NOMO-1 treated with dmso at 0.1 percent for 144 hours (cell line): ENCODE results near the gene TMEM132D.

ENCODE experiments used
- DNase-seq: peaks from one replicate; lab custom pipeline; 2025; ENCODE audit not compliant: unreplicated experiment; lab: John Stamatoyannopoulos, UW

Gene TMEM132D

GRCh38 chr12:129379076-129379804 lies 524.6 kb downstream of the TMEM132D start:
- no peak for DNase-seq

DNA sequence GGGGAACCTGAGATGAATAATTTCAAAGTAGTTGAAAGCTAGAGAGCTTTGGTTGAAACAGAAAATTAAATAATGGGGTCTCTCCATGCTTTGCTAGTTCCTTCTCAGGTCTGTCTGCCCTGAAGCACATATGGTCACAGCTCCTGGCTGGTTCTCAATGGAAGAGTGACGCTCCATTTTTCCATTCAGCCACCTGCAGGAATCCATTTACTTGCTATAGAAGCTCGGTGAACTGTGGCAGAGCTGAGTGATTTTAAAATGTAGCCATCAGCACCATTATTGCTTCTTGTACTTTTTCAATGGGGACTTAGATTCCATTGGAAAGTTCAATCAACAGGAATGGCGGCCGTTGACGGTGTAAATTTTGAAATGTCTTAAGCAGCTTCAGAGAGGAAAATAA lies 525.3 kb downstream of the TMEM132D start:
- DNase-seq = no peak

DNA sequence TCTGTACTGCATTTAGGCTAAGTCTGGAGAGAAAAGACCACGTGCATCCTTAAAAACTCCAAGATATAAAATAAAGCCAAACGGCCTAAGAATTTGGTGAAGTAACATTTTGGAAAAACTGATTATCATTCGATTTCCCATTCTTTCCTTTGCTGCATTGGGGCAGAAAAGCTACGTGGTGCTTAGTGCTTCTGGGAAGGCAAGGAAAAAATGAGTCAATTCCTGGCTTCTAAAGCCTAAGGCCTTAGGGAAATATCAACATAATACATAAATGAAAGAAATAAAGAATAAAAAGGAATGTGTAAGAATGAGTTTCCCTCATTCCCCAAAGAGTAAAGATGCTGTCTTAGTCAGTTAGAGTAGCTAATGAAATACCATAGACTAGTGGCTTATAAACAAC lies 530.1 kb downstream of the TMEM132D start:
- DNase-seq = no peak

- no peak for DNase-seq
These were observed 530.9 kb downstream of the TMEM132D start for GRCh38 chr12:129372876-129373275.

- no peak for DNase-seq
These were observed 531.5 kb downstream of the TMEM132D start for GRCh38 chr12:129372348-129372747.

- DNase-seq = no peak
These were observed 532.6 kb downstream of the TMEM132D start for GRCh38 chr12:129371268-129371667.

GRCh38 chr12:129366656-129367055 lies 537.2 kb downstream of the TMEM132D start:
- no peak for DNase-seq

- DNase-seq = no peak
These were observed 540.8 kb downstream of the TMEM132D start for GRCh38 chr12:129363041-129363440.

- DNase-seq = no peak
These were observed 546.6 kb downstream of the TMEM132D start for GRCh38 chr12:129357233-129357632.

DNA sequence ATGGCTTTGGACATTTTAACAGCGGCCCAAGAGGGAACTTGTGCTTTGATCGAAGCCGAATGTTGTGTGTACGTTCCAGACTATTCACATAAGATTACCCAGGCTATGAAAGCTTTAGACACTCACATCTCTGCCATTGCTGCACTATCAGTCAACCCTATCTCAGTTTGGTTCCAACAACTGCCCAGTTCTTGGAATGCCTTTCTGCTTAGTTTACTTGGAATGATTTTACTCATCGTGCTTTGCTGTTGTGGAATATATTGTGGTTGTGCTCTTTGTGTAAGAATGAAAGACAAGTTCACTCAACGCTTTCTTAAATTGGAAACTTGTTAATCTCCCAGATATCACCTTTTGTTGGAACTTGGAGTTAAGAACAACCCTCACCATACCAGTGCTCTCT lies 552.3 kb downstream of the TMEM132D start:
- DNase-seq = no peak

DNA sequence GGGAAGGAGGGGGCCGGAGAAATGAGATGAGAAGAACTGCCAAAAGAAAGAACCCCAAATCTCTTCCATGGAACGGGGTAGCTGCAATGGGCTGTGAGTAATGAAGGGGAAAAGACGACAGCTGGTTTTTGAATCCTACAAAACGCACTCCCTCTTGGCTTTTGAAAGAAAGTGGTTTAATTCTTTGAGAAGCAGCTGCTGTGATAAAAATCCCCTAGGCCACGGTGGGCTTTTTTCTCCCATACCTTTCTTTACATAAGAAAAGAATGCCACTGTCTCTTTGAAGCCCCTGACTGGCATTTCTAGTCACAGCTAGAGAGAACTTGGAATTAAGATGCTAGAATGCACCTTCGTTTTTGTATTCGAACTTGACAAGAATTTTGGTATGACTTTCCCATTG lies 564.5 kb downstream of the TMEM132D start:
- no peak for DNase-seq

DNA sequence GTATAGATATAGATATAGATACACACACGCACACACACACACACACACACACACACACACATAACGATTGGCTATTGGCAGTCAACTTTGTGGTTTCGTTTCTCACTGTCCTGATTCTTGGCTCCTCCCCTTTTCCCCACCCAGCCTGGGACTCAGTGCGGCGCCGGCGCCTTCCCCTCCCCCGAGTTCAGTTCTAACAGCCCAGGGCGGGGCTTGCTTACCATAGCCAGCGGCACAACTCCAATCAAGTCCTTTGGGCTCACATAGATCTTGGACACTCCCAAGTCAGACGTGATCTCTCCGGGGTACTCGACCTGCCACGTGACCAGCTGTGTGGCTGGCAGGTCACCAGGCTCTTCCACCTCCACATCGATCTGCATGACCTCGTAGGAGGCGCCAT lies 566.4 kb downstream of the TMEM132D start:
- DNase-seq = no peak

GRCh38 chr12:129335773-129336172 lies 568.1 kb downstream of the TMEM132D start:
- DNase-seq = no peak

DNA sequence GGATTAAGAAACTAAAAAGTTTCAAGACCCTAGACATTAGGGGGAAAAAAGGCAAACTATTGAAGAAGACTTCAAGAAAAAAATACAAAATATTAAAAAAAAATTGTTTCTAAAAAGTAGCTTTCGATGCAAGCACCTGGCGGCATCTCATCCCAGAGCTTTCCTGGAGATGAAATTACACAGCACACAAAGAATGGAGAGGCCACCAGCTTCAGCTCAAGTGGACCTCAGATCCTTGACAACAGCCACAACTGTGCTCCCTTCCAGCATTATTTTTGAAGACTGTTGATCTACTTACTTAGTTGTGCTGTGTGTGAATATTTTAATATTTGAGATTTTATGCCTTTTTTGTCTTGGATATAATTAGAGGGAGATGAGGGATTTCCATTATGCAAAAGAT lies 571.5 kb downstream of the TMEM132D start:
- DNase-seq = no peak

DNA sequence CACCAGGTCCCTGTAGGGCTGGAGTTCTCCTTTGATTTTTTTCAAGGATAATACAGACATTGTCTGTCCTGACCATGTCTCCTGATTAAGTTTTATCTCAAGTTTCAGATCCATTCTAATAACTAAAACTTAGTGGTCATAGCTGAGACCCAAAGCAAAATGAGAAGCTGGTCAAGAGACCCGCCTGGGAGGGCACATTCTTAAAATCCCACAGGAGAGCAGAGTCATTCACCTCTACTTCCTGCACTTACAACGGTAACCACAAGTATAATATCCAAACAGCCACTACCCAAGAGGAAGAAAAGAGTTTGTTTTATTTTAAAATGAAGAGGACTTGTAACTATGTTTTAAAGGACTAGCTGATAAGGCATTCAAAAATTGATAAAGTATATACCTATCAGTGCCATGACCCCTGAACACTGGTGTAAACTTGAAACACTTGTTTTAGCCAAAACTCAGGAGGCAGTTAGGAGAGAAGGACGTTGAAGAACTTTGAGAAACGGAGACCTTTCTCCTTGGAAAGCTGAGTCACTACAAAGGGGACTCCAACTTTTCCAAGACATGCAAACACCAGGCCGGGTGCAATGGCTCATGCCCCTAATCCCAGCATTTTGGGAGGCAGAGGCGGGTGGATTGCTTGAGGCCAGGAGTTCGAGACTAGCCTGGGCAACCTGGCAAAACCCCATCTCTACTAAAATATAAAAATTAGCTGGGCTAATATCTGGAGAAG lies 572.3 kb downstream of the TMEM132D start:
- DNase-seq = no peak

DNA sequence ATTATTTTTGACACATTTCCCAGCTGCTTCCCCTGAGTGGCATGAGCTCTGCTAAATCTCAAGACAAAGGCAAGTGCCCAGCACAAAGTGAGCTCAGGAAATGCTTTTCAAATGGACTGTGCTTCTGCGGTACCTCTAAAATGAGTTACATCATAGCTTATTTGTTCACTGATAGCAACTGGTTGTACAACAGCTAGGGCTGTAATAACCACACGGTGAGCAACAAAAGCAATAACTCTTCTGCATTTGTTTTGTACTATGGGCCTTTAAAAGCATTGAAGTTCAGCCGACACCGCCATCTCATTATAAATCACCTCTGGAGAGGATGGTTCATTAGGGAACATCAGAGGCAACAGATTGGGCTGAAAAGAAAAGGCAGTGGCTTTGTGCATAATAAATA lies 575.6 kb downstream of the TMEM132D start:
- no peak for DNase-seq

- no peak for DNase-seq
These were observed 578.3 kb downstream of the TMEM132D start for GRCh38 chr12:129325566-129325965.

DNA sequence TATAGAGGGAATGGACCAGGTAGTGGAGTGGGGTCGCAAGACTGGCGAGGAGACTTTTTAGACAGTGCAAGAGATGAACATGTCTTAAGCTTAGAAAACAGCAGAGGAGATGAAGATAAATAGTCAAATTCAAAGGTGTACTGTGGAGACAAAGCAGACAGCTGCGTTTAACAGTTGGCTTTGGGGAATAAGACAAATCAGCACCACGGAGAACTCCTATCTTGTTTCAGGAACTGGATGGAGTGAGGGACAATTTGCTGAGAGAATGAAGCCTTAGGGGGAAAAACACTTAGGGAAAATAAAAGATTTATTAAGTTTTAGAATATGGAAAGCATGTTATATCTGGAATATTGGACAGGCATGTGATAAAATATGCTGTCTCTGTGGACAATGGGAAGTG lies 591.8 kb downstream of the TMEM132D start:
- DNase-seq = no peak

- no peak for DNase-seq
These were observed 593.5 kb downstream of the TMEM132D start for GRCh38 chr12:129310346-129310745.

DNA sequence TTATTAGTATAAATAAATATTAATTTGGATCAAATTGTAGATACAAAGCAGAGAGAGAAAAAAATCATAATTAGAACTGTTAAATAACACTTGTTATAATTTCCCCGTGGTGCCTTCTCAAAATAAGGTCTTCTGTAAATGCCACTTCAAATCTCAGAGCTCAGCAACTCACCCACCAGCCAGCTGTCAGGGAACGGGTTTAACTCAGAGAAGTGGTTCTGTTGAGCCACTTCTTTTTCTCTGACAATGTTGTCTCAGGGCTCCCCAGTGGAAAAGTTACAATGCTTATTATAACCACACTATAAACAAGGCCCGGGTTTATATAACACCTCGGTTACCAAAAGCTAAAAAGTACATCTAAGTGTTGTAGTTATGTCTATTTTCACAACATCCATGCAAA lies 598.0 kb downstream of the TMEM132D start:
- no peak for DNase-seq

DNA sequence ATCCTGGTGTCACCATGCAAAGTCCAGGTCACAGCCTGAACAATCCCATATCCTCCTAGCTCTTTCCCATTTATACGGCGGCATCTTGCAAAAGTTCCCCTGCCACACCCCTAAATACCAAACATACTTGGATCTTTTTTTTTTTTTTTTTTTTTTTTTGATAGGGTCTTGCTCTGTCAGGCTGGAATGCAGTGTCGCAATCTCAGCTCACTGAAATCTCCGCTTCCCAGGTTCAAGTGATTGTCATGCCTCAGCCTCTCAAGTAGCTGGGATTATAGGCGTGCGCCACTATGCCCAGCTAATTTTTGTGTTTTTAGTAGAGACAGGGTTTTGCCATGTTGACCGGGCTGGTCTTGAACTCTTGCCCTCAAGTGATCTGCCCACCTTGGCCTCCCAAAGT lies 599.3 kb downstream of the TMEM132D start:
- no peak for DNase-seq

DNA sequence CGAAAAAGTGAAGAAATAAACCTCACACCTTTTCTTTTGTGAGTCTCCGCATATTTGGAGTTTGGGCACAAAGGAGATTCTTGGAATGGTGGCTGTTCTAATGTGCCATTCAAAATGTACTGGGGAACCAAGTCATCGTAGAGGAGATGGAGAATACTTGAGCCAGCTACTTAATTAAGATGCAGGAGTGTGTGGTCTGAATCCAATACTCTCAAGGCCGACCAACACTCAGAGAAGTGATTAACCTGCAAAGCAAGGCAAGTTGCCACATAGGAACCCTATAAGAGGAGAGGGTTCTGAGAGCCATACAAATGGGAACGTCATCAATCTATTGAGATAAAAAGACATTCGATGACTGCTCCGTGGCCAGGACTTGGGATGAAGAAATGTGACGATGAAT lies 603.8 kb downstream of the TMEM132D start:
- no peak for DNase-seq

DNA sequence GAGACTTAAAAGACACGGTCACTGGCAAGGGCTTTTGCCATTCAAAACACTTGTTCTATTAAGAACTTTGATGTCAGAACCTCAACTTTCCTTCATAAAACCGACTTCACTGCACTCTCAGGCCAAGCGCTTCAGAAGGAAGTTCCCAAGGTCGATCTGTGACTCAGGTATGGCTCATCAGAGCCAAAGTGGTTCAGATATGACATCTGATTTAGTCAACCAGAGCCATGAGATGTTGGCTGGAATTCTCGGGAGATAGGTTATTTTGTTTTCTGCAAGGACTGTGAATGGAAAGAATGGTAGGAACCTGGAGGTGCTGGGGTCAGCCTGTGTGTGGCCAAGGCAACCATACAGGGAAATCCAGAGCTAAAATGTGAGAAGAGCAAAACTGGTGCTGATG lies 604.9 kb downstream of the TMEM132D start:
- DNase-seq = no peak
